ENCODE data around the gene CNIH2.
"Not testable (repeated sequence)": the region's sequence is repeated elsewhere in the genome, so short reads cannot be mapped to it uniquely, and the experiment has no call there.

The CNIH2 gene

GRCh38 chr11:66277471-66278362 is at the start of gene CNIH2:
Gene CNIH2 (plus strand): TSS chr11:66278175. CDS start chr11:66278457, 282 bp downstream.
- peak; percentile 28 to 47 for DNase-seq

- DNase-seq = no peak
These were observed 49.5 kb upstream of the CNIH2 start for GRCh38 chr11:66228521-66228920.

- DNase-seq = no peak
These were observed 47.8 kb upstream of the CNIH2 start for GRCh38 chr11:66230156-66230555.

GRCh38 chr11:66230978-66231377 is 47.0 kb upstream of the CNIH2 start:
- DNase-seq = no peak

- peak; percentile 67 to 82 for DNase-seq
These were observed 46.4 kb upstream of the CNIH2 start for GRCh38 chr11:66231561-66231960.

- DNase-seq = no peak
These were observed 45.2 kb upstream of the CNIH2 start for GRCh38 chr11:66232769-66233168.

GRCh38 chr11:66233301-66233700 is 44.7 kb upstream of the CNIH2 start:
- DNase-seq = no peak

GRCh38 chr11:66235141-66235540 is 42.8 kb upstream of the CNIH2 start:
- no peak for DNase-seq

GRCh38 chr11:66237867-66238266 is 40.1 kb upstream of the CNIH2 start:
- no peak for DNase-seq

- DNase-seq = no peak
These were observed 39.1 kb upstream of the CNIH2 start for GRCh38 chr11:66238786-66239413.

- DNase-seq = no peak
These were observed 38.5 kb upstream of the CNIH2 start for GRCh38 chr11:66239511-66239910.

GRCh38 chr11:66239998-66240780 is 37.8 kb upstream of the CNIH2 start:
- DNase-seq = no peak

GRCh38 chr11:66240781-66241136 is 37.2 kb upstream of the CNIH2 start:
- no peak for DNase-seq

GRCh38 chr11:66242095-66242765 is 35.7 kb upstream of the CNIH2 start:
- peak in 1 of 2 experiments; percentile 21 for DNase-seq

- no peak for DNase-seq
These were observed 34.0 kb upstream of the CNIH2 start for GRCh38 chr11:66243782-66244535.

- DNase-seq = no peak
These were observed 30.7 kb upstream of the CNIH2 start for GRCh38 chr11:66247295-66247694.

- DNase-seq = no peak
These were observed 30.2 kb upstream of the CNIH2 start for GRCh38 chr11:66247801-66248200.

GRCh38 chr11:66248903-66249302 is 29.1 kb upstream of the CNIH2 start:
- DNase-seq = no peak

GRCh38 chr11:66251809-66252208 is 26.2 kb upstream of the CNIH2 start:
- no peak for DNase-seq

- not testable (repeated sequence) for DNase-seq
These were observed 24.9 kb upstream of the CNIH2 start for GRCh38 chr11:66253081-66253480.

- no peak for DNase-seq
These were observed 19.5 kb upstream of the CNIH2 start for GRCh38 chr11:66258473-66258893.

- DNase-seq = no peak
These were observed 18.8 kb upstream of the CNIH2 start for GRCh38 chr11:66259225-66259624.

Data from NCI-H2081 (cell line).